Measurements from ENCODE around the gene CDH23.

The CDH23 gene

GRCh38 chr10:71761105-71761511 is 364.4 kb downstream of the CDH23 start:
- no peak for DNase-seq (ENCODE audit: low read depth)

- DNase-seq (ENCODE audit: low read depth), result no peak
Observed at GRCh38 chr10:71761541-71762113, 364.9 kb downstream of the CDH23 start.

- no peak for DNase-seq (ENCODE audit: low read depth)
Observed at GRCh38 chr10:71762324-71762723, 365.6 kb downstream of the CDH23 start.

- no peak for DNase-seq (ENCODE audit: low read depth)
Observed at GRCh38 chr10:71763352-71764127, 366.8 kb downstream of the CDH23 start.

GRCh38 chr10:71765176-71765904 is 368.6 kb downstream of the CDH23 start:
- no peak for DNase-seq (ENCODE audit: low read depth)

- no peak for DNase-seq (ENCODE audit: low read depth)
Observed at GRCh38 chr10:71765906-71766716, 369.4 kb downstream of the CDH23 start.

GRCh38 chr10:71766717-71767419 is 370.1 kb downstream of the CDH23 start:
- no peak for DNase-seq (ENCODE audit: low read depth)

- no peak for DNase-seq (ENCODE audit: low read depth)
Observed at GRCh38 chr10:71767420-71768035, 370.8 kb downstream of the CDH23 start.

GRCh38 chr10:71769279-71769823 is 372.6 kb downstream of the CDH23 start:
- DNase-seq (ENCODE audit: low read depth), result no peak

- DNase-seq (ENCODE audit: low read depth), result no peak
Observed at GRCh38 chr10:71770255-71770654, 373.5 kb downstream of the CDH23 start.

GRCh38 chr10:71770789-71771188 is 374.1 kb downstream of the CDH23 start:
- DNase-seq (ENCODE audit: low read depth), result no peak

GRCh38 chr10:71771204-71771603 is 374.5 kb downstream of the CDH23 start:
- DNase-seq (ENCODE audit: low read depth), result no peak

GRCh38 chr10:71771821-71772617 is 375.3 kb downstream of the CDH23 start:
- no peak for DNase-seq (ENCODE audit: low read depth)

GRCh38 chr10:71772832-71773220 is 376.1 kb downstream of the CDH23 start:
- DNase-seq (ENCODE audit: low read depth), result no peak

GRCh38 chr10:71773221-71773971 is 376.7 kb downstream of the CDH23 start, which contains the start of gene VSIR:
VSIR (minus strand) TSS chr10:71773520; CDS start chr10:71773439, 81 bp downstream.
- peak; percentile 94 for DNase-seq (ENCODE audit: low read depth)

GRCh38 chr10:71774916-71775702 is 378.4 kb downstream of the CDH23 start:
- DNase-seq (ENCODE audit: low read depth), result no peak

GRCh38 chr10:71776481-71776925 is 379.8 kb downstream of the CDH23 start:
- no peak for DNase-seq (ENCODE audit: low read depth)

All from stimulated activated CD8-positive, alpha-beta memory T cell treated with anti-CD3 and anti-CD28 coated beads, Interleukin-12 subunit alpha, Interleukin-12 subunit beta, amount 100 ng/mL, for 4 hours (primary cell).